Gastroesophageal sphincter (tissue), 4 donors: ENCODE data around the gene MBNL3. TPM values are rescaled to one million over a fixed set of nuclear protein-coding genes. Genes with fewer than 3 reads are reported as not detected.

Experiments used
- ATAC-seq: fragments of 150-250 bp; one replicate; pipeline ENCODE4 v1.9.1; 2016; ENCODE audit warnings: mild to moderate bottlenecking, moderate library complexity
- H3K27ac ChIP-seq, 4 donors: fragments of 200-600 bp; sonication (generic) in 3 of 4; 1 replicate in 3 of 4; 2 replicates in 1 of 4; pipeline ENCODE4 v1.5.1; 2016 to 2019
- H3K27me3 ChIP-seq: fragments of 200-600 bp; sonication (generic); one replicate; pipeline ENCODE4 v1.5.1; 2019
- H3K36me3 ChIP-seq, 2 donors: fragments of 200-600 bp; sonication (generic); one replicate each; pipeline ENCODE4 v1.5.1; 2019; ENCODE audit warnings: control low read depth in 1 of 2
- H3K4me1 ChIP-seq, 3 donors: fragments of 200-600 bp; sonication (generic); 1 replicate in 2 of 3; 2 replicates in 1 of 3; pipeline ENCODE4 v1.5.1; 2016 to 2019; ENCODE audit warnings: control low read depth in 2 of 3
- H3K4me3 ChIP-seq, 2 donors: fragments of 200-600 bp; sonication (generic); one replicate each; pipeline ENCODE4 v1.5.1; 2019; ENCODE audit warnings: mild to moderate bottlenecking in 1 of 2, moderate library complexity in 1 of 2
- H3K9me3 ChIP-seq, 3 donors: fragments of 200-600 bp; sonication (generic); one replicate each; pipeline ENCODE4 v1.5.1; 2017 to 2019; ENCODE audit warnings: control low read depth in 2 of 3
- CTCF ChIP-seq, 4 experiments: fragments of 200-600 bp in 2 of 4; fragments of 450-650 bp in 2 of 4; sonication (generic) in 1 of 4; IDR thresholded peaks; one replicate each; pipeline ENCODE4 v1.5.1; 2017 to 2019; ENCODE audit warnings: antibody characterized with exemption in 4 of 4, mild to moderate bottlenecking in 2 of 4, moderate library complexity in 2 of 4
- EP300 ChIP-seq: sonication (generic); formaldehyde crosslinking; IDR thresholded peaks from one replicate; pipeline ENCODE4 v1.6.1; 2017; ENCODE audit warnings: antibody characterized with exemption, mild to moderate bottlenecking
- POLR2A ChIP-seq, 2 donors: fragments of 450-650 bp; IDR thresholded peaks; one replicate each; pipeline ENCODE4 v1.6.1; 2017; ENCODE audit warnings: antibody characterized with exemption in 2 of 2, mild to moderate bottlenecking in 2 of 2, moderate library complexity in 1 of 2
- POLR2AphosphoS5 ChIP-seq: sonication (generic); formaldehyde crosslinking; IDR thresholded peaks from one replicate; pipeline ENCODE4 v1.6.1; 2017; ENCODE audit warnings: antibody characterized with exemption
- WGBS, 2 donors: methylation state at CpG; one replicate each; pipeline ENCODE4 v1.1.5; 2018; ENCODE audit warnings: low coverage in 1 of 2; 5-methylcytosine and 5-hydroxymethylcytosine counted together
- total RNA-seq, 4 donors: library from RNA; depleted of rRNA; stranded (reverse); fragments of >200 nt; gene quantifications; one replicate each; pipeline ENCODE4 v1.1.0, GENCODE V29; 2016

Gene MBNL3
- total RNA-seq, 4 donors from 2014 or later: 3.9 to 13.5 (median 5.5) TPM

DNA sequence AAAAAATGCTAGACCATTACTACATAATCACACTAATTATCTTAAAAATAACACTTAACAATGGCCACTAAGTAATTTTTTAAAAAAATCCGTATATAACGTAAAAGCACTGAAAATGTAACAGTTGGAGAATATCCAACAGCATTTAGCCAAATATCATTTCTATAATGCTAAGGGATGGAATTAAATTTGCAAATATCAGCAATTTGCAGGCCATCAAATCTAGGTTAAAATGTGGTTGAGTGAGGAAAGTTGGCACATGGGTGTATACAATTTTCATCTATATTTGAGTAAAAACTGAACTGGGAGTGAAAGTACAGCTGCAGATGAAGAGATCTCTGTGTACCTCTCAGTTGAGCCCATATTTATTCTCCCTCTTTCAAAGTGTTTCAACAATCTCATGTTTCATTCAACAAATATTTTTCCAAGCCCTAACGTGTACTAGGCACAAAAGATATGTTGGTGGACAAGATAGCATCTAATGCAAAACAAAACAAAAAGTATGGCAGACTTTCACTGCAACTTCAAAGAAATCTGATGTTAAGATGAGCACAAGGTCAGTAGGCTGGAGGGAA, 63.0 kb downstream of the MBNL3 start:
- no peaks in the 10 kb centered on the region for H3K4me1 ChIP-seq
- no peak overlapping the region for H3K4me3 ChIP-seq
- no peak overlapping the region for H3K27ac ChIP-seq
- ATAC-seq: no peak
- no peaks in the 10 kb centered on the region for H3K27me3 ChIP-seq
- H3K36me3 ChIP-seq: no peaks in the 10 kb centered on the region
- 49 to 71% methylated on average over 3 of the region's 3 CpGs for WGBS, 2 donors
- no peak for TF ChIP-seq EP300
- H3K9me3 ChIP-seq: no peaks in the 10 kb centered on the region

DNA sequence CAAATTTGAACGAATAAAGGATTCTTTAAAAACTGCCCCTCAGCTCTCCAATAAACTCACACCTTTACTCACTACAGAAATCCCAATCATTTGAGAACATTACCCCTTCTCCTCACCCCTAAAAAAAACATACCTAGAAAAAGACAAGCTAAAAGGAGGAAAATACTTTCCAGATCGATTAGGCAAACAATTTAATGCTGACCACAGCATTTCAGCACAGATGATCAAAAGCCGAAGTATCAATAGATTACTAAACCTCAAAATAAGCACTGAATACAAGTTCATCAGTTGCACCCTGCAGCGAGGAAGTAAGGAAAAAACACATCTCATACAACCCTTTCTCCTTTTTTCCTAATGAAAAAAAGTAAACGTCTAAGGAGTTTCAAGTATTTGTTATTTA, 65.5 kb downstream of the MBNL3 start:
- no peaks in the 10 kb centered on the region for H3K9me3 ChIP-seq
- TF ChIP-seq POLR2AphosphoS5: no peak
- no peak for TF ChIP-seq EP300
- no peak for TF ChIP-seq CTCF (IDR thresholded peaks at IDR 0.05)
- no peak for TF ChIP-seq POLR2A (IDR thresholded peaks at IDR 0.05)
- no peak overlapping the region for H3K27ac ChIP-seq
- no peaks in the 10 kb centered on the region for H3K27me3 ChIP-seq
- no peak for ATAC-seq
- no peaks in the 10 kb centered on the region for H3K4me1 ChIP-seq
- no peak overlapping the region for H3K4me3 ChIP-seq
- WGBS, 2 donors: 75 to 76% methylated on average over 5 of the region's 5 CpGs
- no peaks in the 10 kb centered on the region for H3K36me3 ChIP-seq

GRCh38 chrX:132415012-132415411, 73.8 kb downstream of the MBNL3 start:
- H3K27ac ChIP-seq: no peak overlapping the region
- H3K9me3 ChIP-seq: no peaks in the 10 kb centered on the region
- WGBS, 2 donors: 84% methylated on average over 3 of the region's 3 CpGs; no CpG with 5 or more reads in 1 of the 2 donors
- ATAC-seq: no peak
- TF ChIP-seq EP300 (no peak), POLR2A (IDR thresholded peaks at IDR 0.05) (no peak), CTCF (IDR thresholded peaks at IDR 0.05) (no peak), POLR2AphosphoS5 (no peak)
- H3K27me3 ChIP-seq: no peaks in the 10 kb centered on the region
- no peaks in the 10 kb centered on the region for H3K4me1 ChIP-seq
- H3K36me3 ChIP-seq: no peaks in the 10 kb centered on the region
- H3K4me3 ChIP-seq: no peak overlapping the region

DNA sequence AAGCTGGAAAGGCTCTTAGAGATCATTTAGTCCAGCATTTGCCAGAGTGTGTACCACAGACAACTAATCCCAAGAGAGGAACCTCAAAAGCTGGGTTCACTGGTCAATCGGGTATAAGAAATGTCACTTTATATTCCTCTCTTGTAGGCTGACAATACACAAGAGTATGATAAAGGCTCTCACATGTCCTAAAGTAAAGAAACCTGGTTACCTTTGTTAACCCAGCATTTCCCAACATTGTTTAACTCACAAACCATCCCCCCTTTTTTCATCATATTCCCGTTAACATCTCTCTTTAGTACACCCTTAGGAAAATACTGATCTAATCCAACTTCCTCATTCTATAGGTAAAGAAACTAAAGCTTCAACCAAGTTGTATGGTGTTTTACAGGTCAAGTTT, 74.4 kb downstream of the MBNL3 start:
- Histone ChIP-seq H3K27ac (no peak overlapping the region), H3K4me1 (no peaks in the 10 kb centered on the region), H3K4me3 (no peak overlapping the region), H3K9me3 (no peaks in the 10 kb centered on the region), H3K36me3 (no peaks in the 10 kb centered on the region), H3K27me3 (no peaks in the 10 kb centered on the region)
- no peak for ATAC-seq
- 80 to 94% methylated on average over 2 of the region's 2 CpGs for WGBS, 2 donors
- TF ChIP-seq CTCF (IDR thresholded peaks at IDR 0.05) (no peak), POLR2A (IDR thresholded peaks at IDR 0.05) (no peak)

DNA sequence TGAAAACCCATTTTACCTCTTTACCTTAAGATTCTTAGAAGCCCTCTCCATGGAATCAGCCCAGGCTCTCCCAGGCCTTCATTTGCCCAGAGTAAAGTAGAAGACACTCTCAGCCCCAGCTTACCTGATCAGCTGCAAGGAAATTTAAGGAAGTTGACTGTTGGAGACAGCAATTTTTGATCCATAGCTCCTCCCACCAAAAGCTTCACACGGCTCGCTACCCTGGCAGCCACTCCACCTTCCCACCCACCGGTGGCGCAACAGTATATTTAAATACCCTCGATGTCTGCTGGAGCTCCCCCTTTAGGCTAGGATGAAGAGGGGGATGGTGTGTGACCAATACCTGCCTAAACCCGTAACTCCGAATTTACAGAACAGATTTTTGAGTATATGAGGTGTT, 75.4 kb downstream of the MBNL3 start:
- H3K27ac ChIP-seq: no peak overlapping the region
- no peak overlapping the region for H3K4me3 ChIP-seq
- no peak for TF ChIP-seq EP300
- TF ChIP-seq CTCF (IDR thresholded peaks at IDR 0.05): no peak
- TF ChIP-seq POLR2AphosphoS5: no peak
- no peak for TF ChIP-seq POLR2A (IDR thresholded peaks at IDR 0.05)
- no peaks in the 10 kb centered on the region for H3K27me3 ChIP-seq
- no peaks in the 10 kb centered on the region for H3K4me1 ChIP-seq
- ATAC-seq: no peak
- H3K36me3 ChIP-seq: no peaks in the 10 kb centered on the region
- WGBS, 2 donors: 60 to 82% methylated on average over 4 to 5 of the region's 7 CpGs
- H3K9me3 ChIP-seq: no peaks in the 10 kb centered on the region
